ENCODE measurements around the gene KLF16. TPM values are rescaled to one million over a fixed set of nuclear protein-coding genes. Genes with fewer than 3 reads are reported as not detected.

Gene KLF16
- total and polyA plus RNA-seq, 9 of the 15 experiments (the other 6 are each of a cell fraction or from before 2014, with no cell fraction given): 0.04 to 60.4 (median 6.8) TPM

DNA sequence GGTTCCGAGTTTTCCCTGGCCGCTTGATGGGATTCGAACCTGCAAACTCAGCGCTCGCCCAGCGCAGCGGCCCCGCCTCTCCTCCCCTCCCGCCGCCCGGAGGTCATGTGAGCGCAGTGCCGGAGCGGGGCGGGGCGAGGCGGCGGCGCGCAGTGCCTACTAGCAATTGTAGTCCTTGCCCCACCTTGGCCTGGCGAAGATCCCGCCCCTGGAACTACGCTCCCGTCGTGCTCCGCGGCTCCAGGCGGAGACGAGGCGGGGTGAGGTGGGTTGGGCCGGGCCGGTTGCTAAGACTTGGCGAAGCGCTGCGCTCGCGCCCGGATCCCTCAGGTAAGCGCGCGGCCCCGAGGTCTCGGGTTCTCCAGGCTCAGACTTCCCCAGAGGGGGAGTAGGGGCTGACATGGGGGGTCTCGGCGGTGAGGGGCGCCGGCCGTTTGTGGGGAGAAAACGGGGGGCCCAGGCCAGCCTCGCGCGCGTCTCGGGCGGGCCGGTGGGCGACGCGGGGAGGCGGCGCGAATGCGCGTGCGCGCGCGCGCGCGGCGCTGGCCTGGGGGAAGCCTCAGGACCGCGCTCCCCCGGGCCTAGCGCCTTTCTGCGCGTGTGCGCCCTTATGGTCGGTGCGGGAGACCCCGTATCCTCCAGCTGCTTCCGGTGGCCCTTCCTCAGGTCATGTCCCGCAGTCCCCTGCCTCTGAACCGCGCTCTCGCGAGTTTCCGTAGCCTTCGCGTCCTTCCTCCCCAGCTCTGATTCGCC, 41.9 kb upstream of the KLF16 start, which contains the start of the genes ADAT3 and SCAMP4 (continued):
- TF ChIP-seq, protein P1, sequence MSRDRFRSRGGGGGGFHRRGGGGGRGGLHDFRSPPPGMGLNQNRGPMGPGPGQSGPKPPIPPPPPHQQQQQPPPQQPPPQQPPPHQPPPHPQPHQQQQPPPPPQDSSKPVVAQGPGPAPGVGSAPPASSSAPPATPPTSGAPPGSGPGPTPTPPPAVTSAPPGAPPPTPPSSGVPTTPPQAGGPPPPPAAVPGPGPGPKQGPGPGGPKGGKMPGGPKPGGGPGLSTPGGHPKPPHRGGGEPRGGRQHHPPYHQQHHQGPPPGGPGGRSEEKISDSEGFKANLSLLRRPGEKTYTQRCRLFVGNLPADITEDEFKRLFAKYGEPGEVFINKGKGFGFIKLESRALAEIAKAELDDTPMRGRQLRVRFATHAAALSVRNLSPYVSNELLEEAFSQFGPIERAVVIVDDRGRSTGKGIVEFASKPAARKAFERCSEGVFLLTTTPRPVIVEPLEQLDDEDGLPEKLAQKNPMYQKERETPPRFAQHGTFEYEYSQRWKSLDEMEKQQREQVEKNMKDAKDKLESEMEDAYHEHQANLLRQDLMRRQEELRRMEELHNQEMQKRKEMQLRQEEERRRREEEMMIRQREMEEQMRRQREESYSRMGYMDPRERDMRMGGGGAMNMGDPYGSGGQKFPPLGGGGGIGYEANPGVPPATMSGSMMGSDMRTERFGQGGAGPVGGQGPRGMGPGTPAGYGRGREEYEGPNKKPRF (IDR thresholded peaks at IDR 0.05; ENCODE audit: low read depth, low read length): no peak
- TF ChIP-seq, protein P2, sequence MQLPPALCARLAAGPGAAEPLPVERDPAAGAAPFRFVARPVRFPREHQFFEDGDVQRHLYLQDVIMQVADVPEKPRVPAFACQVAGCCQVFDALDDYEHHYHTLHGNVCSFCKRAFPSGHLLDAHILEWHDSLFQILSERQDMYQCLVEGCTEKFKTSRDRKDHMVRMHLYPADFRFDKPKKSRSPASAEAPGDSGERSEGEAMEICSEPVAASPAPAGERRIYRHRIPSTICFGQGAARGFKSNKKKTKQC (CRISPR knock-in tag; IDR thresholded peaks at IDR 0.05): peak; percentile 40; the same call in 1 of the 2 replicates
- no peak for TF ChIP-seq ZNF436 (CRISPR knock-in tag; IDR thresholded peaks at IDR 0.05)
- TF ChIP-seq, protein P3, sequence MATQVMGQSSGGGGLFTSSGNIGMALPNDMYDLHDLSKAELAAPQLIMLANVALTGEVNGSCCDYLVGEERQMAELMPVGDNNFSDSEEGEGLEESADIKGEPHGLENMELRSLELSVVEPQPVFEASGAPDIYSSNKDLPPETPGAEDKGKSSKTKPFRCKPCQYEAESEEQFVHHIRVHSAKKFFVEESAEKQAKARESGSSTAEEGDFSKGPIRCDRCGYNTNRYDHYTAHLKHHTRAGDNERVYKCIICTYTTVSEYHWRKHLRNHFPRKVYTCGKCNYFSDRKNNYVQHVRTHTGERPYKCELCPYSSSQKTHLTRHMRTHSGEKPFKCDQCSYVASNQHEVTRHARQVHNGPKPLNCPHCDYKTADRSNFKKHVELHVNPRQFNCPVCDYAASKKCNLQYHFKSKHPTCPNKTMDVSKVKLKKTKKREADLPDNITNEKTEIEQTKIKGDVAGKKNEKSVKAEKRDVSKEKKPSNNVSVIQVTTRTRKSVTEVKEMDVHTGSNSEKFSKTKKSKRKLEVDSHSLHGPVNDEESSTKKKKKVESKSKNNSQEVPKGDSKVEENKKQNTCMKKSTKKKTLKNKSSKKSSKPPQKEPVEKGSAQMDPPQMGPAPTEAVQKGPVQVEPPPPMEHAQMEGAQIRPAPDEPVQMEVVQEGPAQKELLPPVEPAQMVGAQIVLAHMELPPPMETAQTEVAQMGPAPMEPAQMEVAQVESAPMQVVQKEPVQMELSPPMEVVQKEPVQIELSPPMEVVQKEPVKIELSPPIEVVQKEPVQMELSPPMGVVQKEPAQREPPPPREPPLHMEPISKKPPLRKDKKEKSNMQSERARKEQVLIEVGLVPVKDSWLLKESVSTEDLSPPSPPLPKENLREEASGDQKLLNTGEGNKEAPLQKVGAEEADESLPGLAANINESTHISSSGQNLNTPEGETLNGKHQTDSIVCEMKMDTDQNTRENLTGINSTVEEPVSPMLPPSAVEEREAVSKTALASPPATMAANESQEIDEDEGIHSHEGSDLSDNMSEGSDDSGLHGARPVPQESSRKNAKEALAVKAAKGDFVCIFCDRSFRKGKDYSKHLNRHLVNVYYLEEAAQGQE (IDR thresholded peaks at IDR 0.05; ENCODE audit: borderline replicate concordance): peak; percentile 54
- TF ChIP-seq, protein P3 (CRISPR knock-in tag; IDR thresholded peaks at IDR 0.05; ENCODE audit: low read depth): no peak
- TF ChIP-seq, protein P4, sequence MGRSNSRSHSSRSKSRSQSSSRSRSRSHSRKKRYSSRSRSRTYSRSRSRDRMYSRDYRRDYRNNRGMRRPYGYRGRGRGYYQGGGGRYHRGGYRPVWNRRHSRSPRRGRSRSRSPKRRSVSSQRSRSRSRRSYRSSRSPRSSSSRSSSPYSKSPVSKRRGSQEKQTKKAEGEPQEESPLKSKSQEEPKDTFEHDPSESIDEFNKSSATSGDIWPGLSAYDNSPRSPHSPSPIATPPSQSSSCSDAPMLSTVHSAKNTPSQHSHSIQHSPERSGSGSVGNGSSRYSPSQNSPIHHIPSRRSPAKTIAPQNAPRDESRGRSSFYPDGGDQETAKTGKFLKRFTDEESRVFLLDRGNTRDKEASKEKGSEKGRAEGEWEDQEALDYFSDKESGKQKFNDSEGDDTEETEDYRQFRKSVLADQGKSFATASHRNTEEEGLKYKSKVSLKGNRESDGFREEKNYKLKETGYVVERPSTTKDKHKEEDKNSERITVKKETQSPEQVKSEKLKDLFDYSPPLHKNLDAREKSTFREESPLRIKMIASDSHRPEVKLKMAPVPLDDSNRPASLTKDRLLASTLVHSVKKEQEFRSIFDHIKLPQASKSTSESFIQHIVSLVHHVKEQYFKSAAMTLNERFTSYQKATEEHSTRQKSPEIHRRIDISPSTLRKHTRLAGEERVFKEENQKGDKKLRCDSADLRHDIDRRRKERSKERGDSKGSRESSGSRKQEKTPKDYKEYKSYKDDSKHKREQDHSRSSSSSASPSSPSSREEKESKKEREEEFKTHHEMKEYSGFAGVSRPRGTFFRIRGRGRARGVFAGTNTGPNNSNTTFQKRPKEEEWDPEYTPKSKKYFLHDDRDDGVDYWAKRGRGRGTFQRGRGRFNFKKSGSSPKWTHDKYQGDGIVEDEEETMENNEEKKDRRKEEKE (IDR thresholded peaks at IDR 0.05; ENCODE audit: borderline replicate concordance in 1 of 2, control insufficient read depth in 1 of 2, low read depth in 2 of 2, low read length in 1 of 2): peak in 1 of 2 experiments; percentile 87; a peak in 2 of 4 replicates
- TF ChIP-seq RBM14 (IDR thresholded peaks at IDR 0.05; ENCODE audit: borderline replicate concordance, insufficient read depth, low read depth, low read length): no peak
- TF ChIP-seq SMC3 (conservative IDR thresholded peaks at IDR 0.05; ENCODE audit: insufficient read depth, low read depth, low read length): no peak
- no peak for TF ChIP-seq ZNF717 (CRISPR knock-in tag; IDR thresholded peaks at IDR 0.05)
- no peak; the same call in 1 of the 2 replicates for TF ChIP-seq XRCC5 (IDR thresholded peaks at IDR 0.05; ENCODE audit: low read depth, low read length)
- TF ChIP-seq SUPT5H (IDR thresholded peaks at IDR 0.05): peak; percentile 73
- TF ChIP-seq TGIF2 (CRISPR knock-in tag; IDR thresholded peaks at IDR 0.05): no peak
- no peak for TF ChIP-seq STAG1 (CRISPR knock-in tag; IDR thresholded peaks at IDR 0.05; ENCODE audit: borderline replicate concordance)
